ENCODE data around the gene IKZF2.

IKZF2 gene

DNA sequence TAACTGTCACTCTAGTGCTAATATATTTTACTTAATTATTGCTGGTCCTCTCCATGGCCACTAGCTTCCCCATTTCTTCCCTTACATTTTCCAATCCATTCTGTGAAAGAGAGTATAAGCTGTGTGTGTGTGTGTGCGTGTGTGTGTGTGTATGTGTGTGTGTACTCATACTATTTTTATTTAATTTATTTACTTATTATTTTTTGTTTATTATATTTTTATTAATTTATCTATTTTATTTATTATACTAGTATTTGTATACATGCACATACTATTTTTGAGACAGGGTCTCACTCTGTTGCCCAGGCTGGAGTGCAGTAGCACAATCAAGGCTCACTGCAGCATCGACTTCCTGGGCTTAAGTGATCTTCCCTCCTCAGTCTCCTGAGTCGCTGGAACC lies 59.6 kb downstream of the IKZF2 start:
- DNase-seq = no peak

DNA sequence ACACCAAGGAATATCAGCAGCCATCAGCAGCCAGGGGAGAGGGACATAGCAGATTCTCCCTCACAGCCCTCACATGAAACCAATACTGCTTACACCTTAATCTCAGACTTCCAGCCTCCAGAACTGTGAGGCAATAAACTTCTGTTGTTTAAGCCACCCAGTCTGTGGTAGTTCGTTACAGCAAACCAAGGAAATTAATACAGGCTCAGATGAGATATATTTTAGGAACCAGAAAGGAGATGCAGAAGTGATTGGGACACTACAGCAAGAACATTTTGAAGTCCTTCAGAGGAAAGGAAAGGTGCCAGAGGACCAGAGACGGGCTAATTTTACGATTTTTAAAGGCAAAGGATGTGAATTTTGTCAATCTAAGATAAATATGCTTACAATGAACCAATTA lies 60.6 kb downstream of the IKZF2 start:
- DNase-seq = no peak

DNA sequence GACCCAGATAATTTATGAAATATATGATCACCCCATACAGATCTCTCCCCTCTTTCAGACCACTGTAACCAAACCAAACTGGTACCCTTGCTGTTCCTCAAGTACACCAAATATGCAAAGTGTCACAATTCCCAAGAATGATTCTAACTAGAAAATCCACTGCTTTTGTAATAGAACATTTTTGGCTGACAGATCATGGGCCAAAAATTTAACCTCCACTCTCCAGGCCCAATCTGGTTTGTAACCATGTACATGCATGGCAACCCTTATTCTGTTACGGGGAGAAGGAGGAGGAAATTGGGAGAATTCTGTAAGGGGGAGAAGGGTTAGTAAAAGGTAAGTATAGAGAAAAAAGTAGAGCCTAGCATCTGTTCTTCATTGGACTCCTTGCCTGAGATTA lies 62.0 kb downstream of the IKZF2 start:
- no peak for DNase-seq

DNA sequence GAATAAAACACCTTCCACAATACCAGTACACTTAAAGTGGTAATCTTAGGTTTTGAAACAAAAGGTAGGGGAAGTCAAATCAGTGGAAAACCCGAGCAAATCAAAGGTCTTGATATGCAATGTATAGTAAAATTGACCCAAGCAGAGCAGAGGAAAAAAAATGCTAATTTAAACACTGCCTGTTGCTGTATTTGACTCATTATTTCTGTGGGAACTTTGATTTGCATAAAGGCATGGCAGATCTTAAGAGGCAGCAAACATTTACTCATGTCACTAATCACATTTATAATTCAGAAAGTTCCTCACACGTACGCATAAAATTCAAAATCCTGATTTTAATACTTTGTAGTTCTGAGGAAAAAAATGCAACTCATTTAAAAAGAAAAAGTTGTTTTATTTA lies 64.4 kb downstream of the IKZF2 start:
- DNase-seq = no peak

DNA sequence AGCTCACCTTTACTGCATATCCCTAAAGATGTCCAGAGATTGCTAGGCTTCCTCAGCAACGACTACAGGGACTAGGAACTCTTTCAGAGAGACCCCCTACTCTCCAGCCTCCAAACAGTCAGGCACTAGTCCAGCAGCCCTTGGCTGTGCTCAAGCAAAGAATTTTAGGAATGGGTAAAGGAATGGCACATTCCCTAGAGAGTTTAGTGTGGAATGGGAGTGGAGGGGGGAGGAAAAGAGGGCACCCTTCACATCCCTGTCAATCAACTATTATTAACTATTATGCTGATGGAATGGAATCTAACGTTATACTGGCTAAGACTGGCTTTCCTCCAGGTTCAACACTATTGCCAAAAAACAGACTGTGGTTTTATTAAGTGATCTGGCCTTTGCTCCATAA lies 64.8 kb downstream of the IKZF2 start:
- DNase-seq = no peak

DNA sequence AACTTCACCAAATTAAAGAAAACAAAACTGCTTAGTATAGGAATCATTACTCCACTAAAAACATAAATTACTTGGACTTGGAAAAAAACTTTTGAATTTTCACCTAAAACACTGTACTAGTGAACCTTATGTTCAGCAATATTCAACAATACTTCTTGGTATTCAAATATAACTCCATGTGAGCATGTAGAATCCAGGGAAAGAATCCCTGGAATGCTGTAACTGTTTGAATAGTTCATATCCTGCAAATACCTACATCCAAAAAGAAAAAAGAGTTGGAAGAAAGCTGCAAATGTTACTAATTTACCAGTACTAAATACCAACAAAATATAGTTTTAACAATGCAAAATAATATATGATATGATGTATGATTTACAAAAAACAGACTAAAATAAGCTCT lies 65.4 kb downstream of the IKZF2 start:
- DNase-seq = no peak

DNA sequence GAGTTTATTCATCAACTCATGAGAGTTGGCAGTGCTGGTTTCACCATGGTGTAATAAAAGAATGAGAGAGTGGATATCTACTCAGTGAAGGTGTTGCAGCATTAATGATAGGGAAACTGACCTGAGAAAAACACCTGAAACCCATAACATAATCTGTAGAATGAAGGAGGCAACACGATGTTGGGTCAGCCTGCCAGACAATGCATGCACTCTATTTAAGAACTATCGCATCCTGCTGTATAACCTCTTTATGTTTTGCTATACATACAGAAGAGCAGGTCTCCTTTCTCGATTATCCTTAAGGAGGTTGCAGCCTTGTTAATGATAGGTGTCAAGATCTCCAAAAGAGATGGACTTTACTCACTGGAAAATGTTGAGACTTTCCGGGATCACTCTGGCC lies 65.9 kb downstream of the IKZF2 start:
- no peak for DNase-seq

DNA sequence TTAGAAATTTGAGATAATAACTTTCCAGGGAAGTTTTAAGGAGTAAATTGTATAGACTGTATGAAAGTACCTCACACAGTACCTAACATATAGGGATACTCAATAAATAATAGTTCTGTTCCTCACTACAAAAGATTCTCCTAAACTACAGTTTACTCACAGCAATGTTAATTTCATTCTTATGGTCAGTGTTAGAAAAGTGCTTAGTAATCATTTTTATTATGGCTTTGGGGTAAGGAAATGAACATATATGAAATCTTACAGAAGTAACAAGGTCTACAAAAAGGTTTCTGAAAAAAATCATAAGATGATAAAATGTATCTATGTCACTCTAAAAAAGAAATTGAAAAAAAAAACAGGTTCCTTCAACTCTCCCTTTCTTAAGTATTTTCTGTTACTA lies 67.2 kb downstream of the IKZF2 start:
- DNase-seq = no peak

DNA sequence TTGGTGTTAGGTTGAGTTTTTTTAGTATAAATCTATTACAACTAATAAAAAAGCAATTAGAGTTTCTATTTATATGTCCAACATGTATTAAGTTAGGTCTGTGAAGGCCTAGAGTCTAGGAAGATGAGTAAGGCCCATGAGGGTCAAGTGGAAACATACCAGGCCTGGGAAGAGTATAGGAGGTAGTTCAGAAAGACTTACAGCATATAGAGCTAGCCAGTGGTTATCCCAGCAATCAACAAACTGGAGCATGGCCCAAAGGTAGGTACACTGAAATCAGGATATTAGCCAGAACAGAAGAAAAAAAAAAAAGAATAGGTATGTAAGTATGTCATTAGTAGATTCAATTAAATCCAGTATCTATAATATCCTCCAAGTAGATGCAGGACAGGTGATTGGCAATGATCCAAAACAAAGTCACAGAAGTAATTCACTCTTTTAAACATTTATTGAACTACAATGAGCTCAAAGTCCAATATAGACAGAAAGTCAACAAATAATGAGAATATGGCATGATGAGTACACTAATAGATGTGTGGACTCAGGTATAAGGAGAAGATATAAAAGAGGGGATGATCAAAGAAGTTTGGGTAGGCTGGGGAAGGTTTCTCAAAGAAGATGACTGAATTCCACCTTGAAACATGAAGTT lies 70.3 kb downstream of the IKZF2 start:
- no peak for DNase-seq

DNA sequence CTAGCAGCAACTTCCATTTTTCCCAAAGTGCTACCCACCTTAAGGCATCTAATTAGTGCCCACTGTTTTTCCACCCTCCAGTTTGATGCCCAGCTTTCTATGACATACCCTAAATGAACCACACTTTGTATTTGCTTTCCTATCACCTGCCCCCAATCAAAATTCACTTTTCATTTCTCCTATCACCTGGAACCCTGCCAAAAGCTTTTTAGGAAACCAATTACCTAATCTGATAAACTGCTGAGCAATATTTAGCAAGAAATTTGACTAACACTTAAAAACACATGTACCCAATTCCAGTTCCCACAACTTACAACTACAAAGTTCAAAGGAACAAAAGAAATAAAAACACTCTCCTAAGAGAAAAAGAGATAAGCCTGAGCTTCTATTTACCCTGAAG lies 71.7 kb downstream of the IKZF2 start:
- DNase-seq = no peak

DNA sequence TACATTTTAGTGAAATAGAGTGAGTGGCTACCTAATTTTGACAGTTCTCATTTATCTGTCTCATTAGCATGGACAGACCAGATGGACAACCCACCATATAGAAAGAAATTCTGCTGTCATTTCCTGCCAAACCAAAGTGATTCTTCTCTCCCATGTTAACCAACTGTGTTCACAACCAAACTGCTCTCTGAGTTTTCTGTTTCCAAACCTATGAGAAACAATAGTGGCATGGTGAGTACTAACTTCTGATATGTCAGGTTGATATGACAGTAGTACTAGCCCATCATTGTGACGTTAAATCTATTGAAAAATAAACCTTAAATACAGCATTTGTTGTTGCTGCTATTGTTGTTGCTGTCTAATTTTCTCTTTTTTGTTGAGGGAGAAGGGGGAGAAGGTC lies 72.7 kb downstream of the IKZF2 start:
- DNase-seq = no peak

DNA sequence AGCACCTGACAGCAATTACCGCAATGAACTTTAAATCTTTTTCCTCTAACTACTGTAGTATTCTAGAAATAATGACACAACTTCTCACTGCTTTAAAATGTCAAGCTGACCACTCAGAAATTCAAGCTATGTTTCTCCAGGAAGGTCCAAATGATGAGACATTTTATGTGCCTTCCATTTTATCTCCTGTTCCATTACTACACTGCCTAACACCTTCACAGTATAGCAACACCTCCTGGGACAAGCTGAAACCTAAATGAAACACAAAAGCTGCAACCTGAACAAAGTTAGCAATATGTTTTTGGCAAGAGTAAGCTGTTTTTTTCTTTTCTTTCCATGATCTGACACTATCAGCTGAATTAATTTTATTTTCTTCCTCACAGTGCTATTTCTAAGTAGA lies 81.9 kb downstream of the IKZF2 start:
- no peak for DNase-seq

DNA sequence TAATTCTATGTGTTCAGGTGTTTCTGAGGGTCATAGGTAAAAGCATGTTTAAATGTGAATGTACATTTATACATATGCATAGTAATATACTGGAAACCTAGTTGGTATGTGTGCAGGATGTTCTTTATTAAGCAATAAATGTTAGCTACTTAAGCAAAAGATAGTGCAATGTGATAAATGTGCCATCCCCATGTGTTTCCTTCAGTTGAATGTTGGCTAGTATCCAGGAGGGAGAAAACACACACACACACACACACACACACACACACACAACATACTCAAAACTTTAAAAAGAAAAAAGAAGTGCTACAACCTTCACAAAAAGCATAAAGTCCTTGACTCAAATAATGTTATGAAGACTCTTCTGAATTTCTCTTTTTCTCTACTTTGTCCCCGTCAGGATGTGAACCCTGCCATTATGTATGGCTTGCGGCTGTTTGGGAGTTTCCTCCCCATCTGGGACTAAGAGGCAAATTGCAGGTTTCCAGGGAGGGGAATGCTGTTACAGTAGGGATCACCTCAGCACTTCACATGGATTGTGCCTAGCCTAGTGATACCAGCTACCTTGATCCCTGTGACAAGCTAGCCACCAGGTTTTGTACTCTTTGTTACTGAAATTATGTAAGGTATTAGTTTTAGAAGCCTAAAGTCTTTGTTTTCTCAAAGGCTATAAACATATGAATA lies 82.6 kb downstream of the IKZF2 start:
- no peak for DNase-seq

DNA sequence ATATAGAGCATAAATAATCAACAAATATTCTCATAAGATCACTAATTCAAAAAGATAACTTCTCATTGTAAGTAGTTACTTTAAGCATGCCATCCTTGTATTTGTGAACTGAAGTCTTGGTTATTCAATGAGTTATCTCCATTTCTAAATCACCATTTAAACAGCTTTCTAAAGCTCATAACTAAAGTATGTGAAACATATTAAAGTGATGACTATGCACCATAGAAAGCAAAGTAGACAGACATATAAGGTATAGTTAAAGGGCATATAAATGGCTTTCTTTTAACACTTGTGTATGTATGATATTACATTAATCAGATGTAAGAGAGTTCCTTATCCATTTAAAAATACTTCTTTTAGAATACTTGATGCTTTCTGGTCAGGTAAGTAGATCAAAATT lies 83.5 kb downstream of the IKZF2 start:
- no peak for DNase-seq

DNA sequence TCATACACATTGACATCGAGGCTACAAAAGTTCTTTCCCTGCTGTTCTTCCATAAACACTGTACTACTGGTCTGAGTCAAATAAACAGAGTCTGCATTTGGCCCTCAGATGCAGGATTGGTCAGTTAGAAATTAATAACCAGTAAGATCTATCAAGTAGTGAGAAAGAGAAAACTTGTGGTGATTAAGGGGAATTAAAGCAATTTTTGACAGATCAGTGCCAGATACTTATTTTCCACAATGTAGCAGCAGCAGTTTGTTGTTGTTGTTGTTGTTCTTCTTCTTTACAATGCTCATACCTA lies 85.0 kb downstream of the IKZF2 start:
- no peak for DNase-seq

DNA sequence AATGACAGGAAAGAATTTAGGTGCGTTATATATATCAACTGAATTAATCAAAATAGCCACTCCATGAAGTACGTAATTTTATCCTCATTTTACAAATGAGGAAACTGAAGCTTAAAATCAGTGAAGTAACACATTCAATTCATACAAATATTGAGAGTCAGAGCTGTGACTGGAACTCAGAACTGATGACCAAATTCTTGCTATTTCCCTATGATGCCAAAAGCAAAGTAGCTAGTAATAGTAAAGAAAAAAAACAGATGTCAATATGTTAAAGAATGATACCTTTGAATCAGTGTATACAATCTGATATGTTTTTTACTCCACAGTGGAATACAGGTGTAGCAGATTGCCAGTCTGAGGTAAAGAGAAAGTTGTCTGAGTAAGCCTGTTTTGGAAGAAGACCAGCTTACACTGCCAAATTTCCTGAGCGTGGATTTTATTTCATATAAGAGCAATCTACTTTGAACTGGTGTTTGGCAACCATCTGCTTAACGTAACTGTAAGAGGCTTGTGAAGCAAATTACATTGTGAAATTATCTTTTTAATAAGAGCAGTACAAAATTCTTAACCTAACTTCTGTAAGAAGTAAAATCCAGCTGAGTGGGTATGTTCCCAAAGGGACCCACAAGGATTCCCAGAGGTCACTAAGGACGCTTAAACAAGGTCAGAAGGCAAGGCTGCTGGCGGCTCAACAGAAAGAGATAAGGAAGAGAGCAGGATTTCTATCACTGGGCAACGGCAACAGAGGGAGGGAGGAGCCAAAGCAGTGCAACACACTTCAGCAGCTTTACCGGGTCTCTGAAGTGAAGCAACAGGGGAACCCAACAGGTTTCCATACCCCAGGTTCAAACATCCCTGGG lies 85.6 kb downstream of the IKZF2 start:
- DNase-seq = no peak

DNA sequence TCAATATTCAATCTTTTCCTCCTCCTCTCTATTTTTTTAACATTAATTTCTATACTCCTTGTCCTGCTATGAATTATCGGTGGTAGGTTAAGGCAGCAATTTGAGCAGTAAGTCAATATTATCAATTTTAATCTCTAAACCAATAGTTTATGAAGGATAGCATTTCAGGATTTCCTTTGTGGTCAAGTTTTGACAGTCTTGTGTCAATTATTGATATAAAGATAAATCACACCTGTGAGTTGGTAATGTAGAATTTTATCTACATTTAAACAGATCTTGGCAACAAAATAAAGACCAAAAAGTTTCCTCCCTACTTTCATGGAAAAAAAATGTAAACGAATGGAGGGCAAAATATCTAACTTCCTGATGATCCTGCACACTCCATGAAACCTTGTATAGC lies 87.3 kb downstream of the IKZF2 start:
- no peak for DNase-seq

DNA sequence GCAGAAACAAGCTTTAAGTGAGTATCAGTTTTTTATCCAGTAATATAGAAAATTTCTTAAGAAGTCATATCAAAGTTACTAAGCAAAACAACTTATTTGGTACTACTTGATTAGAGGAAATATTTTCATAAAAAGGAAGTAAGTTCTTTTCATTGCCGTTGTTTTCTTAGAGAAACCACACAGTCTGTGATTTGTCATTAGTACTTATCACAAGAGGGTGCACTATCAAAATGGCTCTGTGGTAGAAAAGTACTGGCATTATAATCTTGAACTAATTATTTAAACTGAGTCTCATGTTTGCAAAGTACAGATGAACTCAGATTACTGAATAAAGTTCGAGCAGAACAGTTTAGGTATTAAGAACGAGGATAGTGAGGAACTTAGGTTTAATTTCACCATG lies 93.4 kb downstream of the IKZF2 start:
- no peak for DNase-seq

DNA sequence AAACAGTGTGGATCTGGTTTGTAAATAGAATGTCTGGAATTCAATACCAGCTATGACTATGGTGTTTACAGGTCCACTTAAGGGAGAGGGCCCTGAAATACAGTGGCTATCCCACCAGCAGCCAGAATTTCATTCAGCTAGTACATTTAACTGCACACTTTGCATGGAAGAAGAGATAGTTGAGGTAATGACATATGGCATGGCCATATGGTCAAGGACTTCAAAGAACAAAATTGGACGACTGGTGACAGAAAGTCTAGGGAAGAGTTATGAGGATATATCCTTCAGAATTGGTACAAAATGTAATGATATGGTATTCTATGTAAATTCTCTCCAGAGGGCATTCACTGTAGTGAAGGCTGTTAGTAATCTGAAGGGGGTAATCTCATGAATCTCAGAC lies 105.0 kb downstream of the IKZF2 start:
- DNase-seq = no peak

DNA sequence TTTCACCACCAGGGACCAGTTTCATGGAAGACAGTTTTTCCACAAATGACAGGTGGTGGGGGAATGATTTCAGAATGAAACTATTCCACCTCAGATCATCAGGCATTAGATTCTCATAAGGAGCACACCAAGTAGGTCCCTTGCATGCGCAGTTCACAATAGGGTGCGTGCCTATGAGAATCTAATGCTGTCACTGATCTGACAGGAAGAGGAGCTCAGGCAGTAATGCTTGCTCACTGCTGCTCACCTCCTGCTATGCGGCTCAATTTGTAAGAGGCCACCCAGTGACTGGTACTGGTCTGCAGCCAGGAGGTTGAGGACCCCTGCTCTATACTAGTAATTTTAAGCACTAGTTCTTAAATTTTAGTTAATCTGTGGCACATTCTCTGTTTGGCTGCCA lies 107.8 kb downstream of the IKZF2 start:
- DNase-seq = no peak

DNA sequence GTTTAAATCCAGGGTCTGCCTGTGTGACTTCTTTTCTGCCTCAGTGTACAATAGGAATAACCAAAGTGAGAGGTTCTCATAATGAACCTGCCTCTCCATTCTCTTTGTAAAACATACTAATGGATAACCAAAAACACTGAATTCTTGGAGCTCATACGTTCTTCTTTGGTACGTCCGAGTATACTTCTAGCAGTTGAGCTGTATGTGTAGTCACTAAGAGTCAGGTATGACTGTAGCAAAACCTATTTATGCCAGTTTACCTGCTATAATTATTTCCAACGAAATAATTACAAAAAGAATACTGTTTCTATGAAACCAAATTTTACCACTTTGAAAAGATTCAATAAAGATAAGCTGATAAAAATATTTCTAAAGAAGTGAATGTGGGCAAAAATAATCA lies 109.2 kb downstream of the IKZF2 start:
- DNase-seq = no peak

DNA sequence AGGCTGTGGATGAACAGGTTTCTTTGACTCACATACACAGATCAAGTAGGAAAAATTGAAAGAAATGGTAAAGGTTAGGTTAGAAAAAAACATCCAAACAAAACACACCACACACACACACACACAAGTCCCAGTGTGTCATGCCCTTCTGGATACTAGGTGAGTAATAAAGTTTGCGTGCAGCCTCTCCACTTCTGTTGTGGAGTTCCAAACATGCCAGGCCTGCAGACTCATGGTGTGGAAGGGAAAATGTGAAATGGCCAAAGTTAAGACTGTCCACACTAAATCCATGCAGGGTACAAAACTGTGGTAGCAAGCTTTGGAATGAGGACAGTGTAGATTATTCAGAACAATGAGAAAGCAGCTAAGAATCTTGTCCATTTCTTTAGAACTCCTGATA lies 114.6 kb downstream of the IKZF2 start:
- no peak for DNase-seq

DNA sequence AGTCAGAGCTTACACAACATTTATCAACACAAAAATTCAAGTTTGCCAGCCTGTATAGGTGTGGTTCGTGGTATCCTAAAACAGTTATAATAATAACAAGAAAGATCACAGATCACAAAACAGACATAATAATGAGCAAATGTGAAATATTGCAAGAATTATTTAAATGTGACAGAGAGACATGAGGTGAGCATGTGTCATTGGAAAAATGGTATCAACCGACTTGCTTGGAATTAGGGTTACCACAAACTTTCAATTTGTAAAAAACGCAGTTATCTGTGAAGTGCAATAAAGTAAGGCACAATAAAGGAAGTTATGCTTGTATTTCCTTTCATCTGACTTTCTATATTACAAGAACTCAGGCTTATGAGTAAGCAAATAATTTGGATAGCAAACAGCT lies 116.8 kb downstream of the IKZF2 start:
- DNase-seq = no peak

DNA sequence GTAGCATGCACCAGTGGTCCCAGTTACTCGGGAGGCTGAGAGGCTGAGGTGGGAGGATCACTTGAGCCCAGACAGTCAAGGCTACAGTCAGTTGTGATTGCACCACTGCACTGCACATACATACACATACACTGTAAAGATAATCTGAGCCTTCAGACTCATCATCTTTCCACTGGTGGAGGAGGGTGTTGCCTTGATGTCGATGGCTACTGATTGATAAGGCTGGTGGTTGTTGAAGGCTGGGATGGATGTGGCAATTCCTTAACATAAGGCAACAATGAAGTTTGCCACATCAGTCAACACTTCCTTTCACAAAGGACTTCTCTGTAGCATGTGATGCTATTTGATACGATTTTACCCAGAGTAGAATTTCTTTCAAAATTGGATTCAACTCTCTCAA lies 118.8 kb downstream of the IKZF2 start:
- DNase-seq = no peak

DNA sequence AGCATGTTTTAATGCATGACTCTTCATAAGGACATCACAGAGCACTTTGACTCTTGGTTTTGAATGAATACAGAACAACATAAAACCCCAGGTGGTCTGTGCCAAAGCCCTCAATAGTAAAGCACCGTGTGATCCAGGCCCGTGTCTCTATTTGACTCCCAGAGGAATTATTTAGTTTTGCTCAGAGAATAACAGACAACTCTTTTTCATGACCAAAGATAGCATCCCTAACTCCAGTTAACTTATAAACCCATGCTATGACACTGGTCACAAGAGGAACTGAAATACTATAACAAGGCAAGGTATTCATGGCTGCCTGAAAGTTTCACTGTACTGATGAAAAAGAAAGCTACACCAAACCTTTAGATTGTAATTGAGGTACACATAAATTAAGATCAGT lies 128.4 kb downstream of the IKZF2 start:
- DNase-seq = no peak
